Osteocyte (in vitro differentiated cells): ENCODE data around the gene UBIAD1. TPM values are rescaled to one million over a fixed set of nuclear protein-coding genes. Genes with fewer than 3 reads are reported as not detected.
"Not testable (repeated sequence)": the region's sequence is repeated elsewhere in the genome, so short reads cannot be mapped to it uniquely, and the experiment has no call there.

Source experiments
- DNase-seq: peaks from one replicate; pipeline ENCODE4 v3.0.0; 2021; ENCODE audit warnings: mixed read lengths; ENCODE audit not compliant: unreplicated experiment; ENCODE audit errors: extremely low spot score
- H3K27ac Mint-ChIP-seq: one replicate; pipeline ENCODE4 v1.8.0; 2021; ENCODE audit warnings: mild to moderate bottlenecking, mixed read lengths; ENCODE audit not compliant: unreplicated experiment
- H3K27me3 Mint-ChIP-seq: one replicate; pipeline ENCODE4 v1.8.0; 2021; ENCODE audit warnings: mixed read lengths; ENCODE audit not compliant: unreplicated experiment
- H3K36me3 Mint-ChIP-seq: one replicate; pipeline ENCODE4 v1.8.0; 2021; ENCODE audit warnings: mixed read lengths; ENCODE audit not compliant: unreplicated experiment
- H3K4me1 Mint-ChIP-seq: one replicate; pipeline ENCODE4 v1.8.0; 2021; ENCODE audit warnings: mixed read lengths; ENCODE audit not compliant: unreplicated experiment
- H3K4me3 Mint-ChIP-seq: one replicate; pipeline ENCODE4 v1.8.0; 2021; ENCODE audit warnings: mild to moderate bottlenecking, moderate library complexity, mixed read lengths; ENCODE audit not compliant: unreplicated experiment
- H3K9me3 Mint-ChIP-seq: one replicate; pipeline ENCODE4 v1.8.0; 2021; ENCODE audit warnings: mixed read lengths; ENCODE audit not compliant: unreplicated experiment
- CTCF ChIP-seq: fragments of 200-600 bp; sonication (generic); IDR thresholded peaks from 2 replicates; pipeline ENCODE4 v1.5.0; 2021; ENCODE audit warnings: antibody characterized with exemption, mild to moderate bottlenecking, moderate library complexity
- total RNA-seq: library from RNA; stranded (reverse); gene quantifications from 2 replicates; pipeline ENCODE4 v1.2.1, GENCODE V29; 2021

The UBIAD1 gene
- total RNA-seq, 1 donor from 2014 or later, result 19.0 TPM

- Mint-ChIP-seq H3K36me3 (no peaks in the 10 kb centered on the region), H3K27me3 (peaks cover 1% of the 10 kb centered on the region), H3K4me1 (no peaks in the 10 kb centered on the region), H3K9me3 (no peaks in the 10 kb centered on the region), H3K4me3 (no peak overlapping the region), H3K27ac (no peak overlapping the region)
- TF ChIP-seq CTCF, result no peak
- no peak for DNase-seq
These were observed 29.4 kb downstream of the UBIAD1 start for GRCh38 chr1:11302366-11302765.

DNA sequence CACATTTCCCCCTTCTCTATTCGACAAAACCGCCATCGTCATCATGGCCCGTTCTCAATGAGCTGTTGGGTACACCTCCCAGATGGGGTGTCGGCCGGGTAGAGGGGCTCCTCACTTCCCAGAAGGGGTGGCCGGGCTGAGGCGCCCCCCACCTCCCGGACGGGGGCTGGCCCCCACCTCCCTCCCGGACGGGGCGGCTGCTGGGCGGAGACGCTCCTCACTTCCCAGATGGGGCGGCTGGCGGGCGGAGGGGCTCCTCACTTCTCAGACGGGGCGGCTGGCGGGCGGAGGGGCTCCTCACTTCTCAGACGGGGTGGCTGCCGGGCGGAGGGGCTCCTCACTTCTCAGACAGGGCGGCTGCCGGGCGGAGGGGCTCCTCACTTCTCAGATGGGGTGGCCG, 32.5 kb downstream of the UBIAD1 start:
- H3K36me3 Mint-ChIP-seq, H3K27me3 Mint-ChIP-seq, H3K27ac Mint-ChIP-seq, H3K9me3 Mint-ChIP-seq, DNase-seq, H3K4me1 Mint-ChIP-seq, H3K4me3 Mint-ChIP-seq: not testable (repeated sequence)

- TF ChIP-seq CTCF, result no peak
- H3K27ac Mint-ChIP-seq, result no peak overlapping the region
- H3K9me3 Mint-ChIP-seq, result no peaks in the 10 kb centered on the region
- H3K27me3 Mint-ChIP-seq, result peaks cover 17% of the 10 kb centered on the region
- no peak overlapping the region for H3K4me3 Mint-ChIP-seq
- no peak for DNase-seq
- no peaks in the 10 kb centered on the region for H3K36me3 Mint-ChIP-seq
- H3K4me1 Mint-ChIP-seq, result no peaks in the 10 kb centered on the region
These were observed 34.9 kb downstream of the UBIAD1 start for GRCh38 chr1:11307852-11308251.

- no peak overlapping the region for H3K4me3 Mint-ChIP-seq
- no peak for DNase-seq
- H3K27me3 Mint-ChIP-seq, result peaks cover 17% of the 10 kb centered on the region
- TF ChIP-seq CTCF, result no peak
- H3K27ac Mint-ChIP-seq, result no peak overlapping the region
- H3K9me3 Mint-ChIP-seq, result no peaks in the 10 kb centered on the region
- no peaks in the 10 kb centered on the region for H3K36me3 Mint-ChIP-seq
- no peaks in the 10 kb centered on the region for H3K4me1 Mint-ChIP-seq
These were observed 35.8 kb downstream of the UBIAD1 start for GRCh38 chr1:11308699-11309224.

DNA sequence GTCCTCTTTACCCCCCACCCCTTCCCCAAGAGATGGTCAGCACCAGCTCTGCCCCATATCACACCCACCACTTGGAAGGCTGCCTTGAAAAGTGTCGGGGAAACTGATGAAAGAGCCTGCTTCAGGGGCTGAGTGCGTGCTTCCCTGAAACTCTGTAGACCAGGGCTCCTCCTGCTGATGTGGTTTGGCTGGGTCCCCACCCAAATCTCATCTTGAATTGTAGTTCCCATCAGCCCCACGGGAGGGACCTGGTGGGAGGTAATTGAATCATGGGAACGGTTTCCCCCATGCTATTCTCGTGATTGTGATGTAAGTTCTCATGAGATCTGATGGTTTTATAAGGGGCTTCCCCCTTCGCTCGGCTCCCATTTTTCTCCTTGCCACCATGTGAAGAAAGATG, 36.4 kb downstream of the UBIAD1 start:
- no peaks in the 10 kb centered on the region for H3K36me3 Mint-ChIP-seq
- no peak overlapping the region for H3K27ac Mint-ChIP-seq

More for the DNA sequence above, 36.4 kb downstream of the UBIAD1 start:
- Mint-ChIP-seq H3K4me1 (no peaks in the 10 kb centered on the region), H3K27me3 (peaks cover 17% of the 10 kb centered on the region), H3K4me3 (no peak overlapping the region), H3K9me3 (no peaks in the 10 kb centered on the region)
- no peak for TF ChIP-seq CTCF
- no peak for DNase-seq
